Gastrocnemius medialis (tissue), 4 donors: ENCODE results near the gene ATOH8.

Source experiments
- POLR2A ChIP-seq, 2 donors: fragments of 450-650 bp; IDR thresholded peaks; one replicate each; pipeline ENCODE4 v1.6.1; 2017; ENCODE audit warnings: antibody characterized with exemption in 2 of 2, mild to moderate bottlenecking in 2 of 2, moderate library complexity in 2 of 2
- TF ChIP-seq, protein P1 (sequence below), 5 experiments: fragments of 450-650 bp in 3 of 5; fragments of 200-600 bp in 2 of 5; sonication (generic) in 2 of 5; IDR thresholded peaks in 4 of 5; conservative IDR thresholded peaks in 1 of 5; 1 replicate in 4 of 5; 2 replicates in 1 of 5; pipeline ENCODE4 v1.5.1; 2016 to 2019; ENCODE audit warnings: antibody characterized with exemption in 5 of 5, mild to moderate bottlenecking in 3 of 5, moderate library complexity in 3 of 5

DNA sequence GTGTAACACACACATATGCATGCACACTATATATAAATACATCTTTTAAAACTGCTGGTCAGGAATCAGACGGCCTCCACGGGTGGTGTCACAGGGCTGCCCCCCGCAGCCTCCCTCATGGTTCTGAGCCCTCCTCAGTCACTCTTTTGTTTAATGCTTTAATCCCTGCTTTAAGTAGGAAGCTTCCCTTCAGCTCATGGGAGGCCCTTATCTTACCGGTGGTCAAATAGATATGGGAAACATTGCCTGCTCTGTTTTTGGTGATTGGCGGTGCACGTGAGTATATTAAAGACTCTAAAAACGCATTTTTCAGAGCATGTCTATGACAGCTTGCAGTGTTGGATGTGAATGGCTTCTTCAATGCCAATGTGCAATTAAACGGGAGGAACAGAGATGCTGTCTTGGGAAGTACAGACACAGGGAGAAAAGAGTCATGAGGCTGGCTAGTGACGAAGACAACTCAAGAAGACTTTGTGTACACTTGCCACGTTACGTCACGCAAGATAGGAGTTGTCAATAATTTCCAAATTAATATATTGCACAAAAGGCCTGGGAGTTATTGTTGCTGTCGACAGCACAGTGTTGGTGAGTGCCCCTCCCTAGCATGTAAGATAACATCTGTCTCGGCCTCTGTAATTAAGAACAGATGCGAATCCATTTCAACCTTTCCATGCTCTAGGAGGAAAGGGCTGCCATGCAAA is 36.3 kb upstream of the ATOH8 start:
- TF ChIP-seq, protein P1, sequence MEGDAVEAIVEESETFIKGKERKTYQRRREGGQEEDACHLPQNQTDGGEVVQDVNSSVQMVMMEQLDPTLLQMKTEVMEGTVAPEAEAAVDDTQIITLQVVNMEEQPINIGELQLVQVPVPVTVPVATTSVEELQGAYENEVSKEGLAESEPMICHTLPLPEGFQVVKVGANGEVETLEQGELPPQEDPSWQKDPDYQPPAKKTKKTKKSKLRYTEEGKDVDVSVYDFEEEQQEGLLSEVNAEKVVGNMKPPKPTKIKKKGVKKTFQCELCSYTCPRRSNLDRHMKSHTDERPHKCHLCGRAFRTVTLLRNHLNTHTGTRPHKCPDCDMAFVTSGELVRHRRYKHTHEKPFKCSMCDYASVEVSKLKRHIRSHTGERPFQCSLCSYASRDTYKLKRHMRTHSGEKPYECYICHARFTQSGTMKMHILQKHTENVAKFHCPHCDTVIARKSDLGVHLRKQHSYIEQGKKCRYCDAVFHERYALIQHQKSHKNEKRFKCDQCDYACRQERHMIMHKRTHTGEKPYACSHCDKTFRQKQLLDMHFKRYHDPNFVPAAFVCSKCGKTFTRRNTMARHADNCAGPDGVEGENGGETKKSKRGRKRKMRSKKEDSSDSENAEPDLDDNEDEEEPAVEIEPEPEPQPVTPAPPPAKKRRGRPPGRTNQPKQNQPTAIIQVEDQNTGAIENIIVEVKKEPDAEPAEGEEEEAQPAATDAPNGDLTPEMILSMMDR (IDR thresholded peaks at IDR 0.05 in 4 of 5, conservative IDR thresholded peaks at IDR 0.05 in 1 of 5) = no peak
- TF ChIP-seq POLR2A (IDR thresholded peaks at IDR 0.05) = no peak
